ENCODE results near the gene CTSE.

CTSE gene

GRCh38 chr1:205976708-205977401 is 46.8 kb downstream of the CTSE start:
- no peak overlapping the region for H3K27ac Mint-ChIP-seq
- H3K4me3 Mint-ChIP-seq: no peak overlapping the region
- no peaks in the 10 kb centered on the region for H3K36me3 Mint-ChIP-seq
- peaks cover 2% of the 10 kb centered on the region for H3K27me3 Mint-ChIP-seq
- no peaks in the 10 kb centered on the region for H3K4me1 Mint-ChIP-seq (ENCODE audit: low read depth)
- H3K9me3 Mint-ChIP-seq (ENCODE audit: low read depth): no peaks in the 10 kb centered on the region

DNA sequence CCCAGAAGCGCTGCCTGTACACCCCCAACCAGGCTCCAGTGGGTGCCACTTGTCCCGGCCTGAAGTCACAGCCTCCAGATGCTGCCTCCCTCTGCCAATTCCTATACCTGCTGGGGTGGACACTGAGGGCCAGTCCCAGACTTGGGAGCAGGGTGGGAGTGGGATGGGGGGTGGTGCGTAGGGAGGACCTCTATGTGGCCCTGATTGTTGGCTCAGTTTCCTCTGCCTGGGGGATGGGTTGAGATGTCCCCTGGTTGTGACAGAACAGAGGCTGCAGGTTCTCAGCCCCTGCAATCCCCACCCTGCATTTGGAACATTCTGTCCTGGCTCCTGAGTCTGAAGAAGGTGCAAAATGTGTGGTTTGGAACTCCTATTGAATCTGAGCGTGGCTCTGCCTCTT is 47.7 kb downstream of the CTSE start:
- Mint-ChIP-seq H3K27me3 (peaks cover 2% of the 10 kb centered on the region), H3K9me3 (ENCODE audit: low read depth) (no peaks in the 10 kb centered on the region), H3K4me3 (no peak overlapping the region), H3K27ac (no peak overlapping the region), H3K4me1 (ENCODE audit: low read depth) (no peaks in the 10 kb centered on the region), H3K36me3 (no peaks in the 10 kb centered on the region)

DNA sequence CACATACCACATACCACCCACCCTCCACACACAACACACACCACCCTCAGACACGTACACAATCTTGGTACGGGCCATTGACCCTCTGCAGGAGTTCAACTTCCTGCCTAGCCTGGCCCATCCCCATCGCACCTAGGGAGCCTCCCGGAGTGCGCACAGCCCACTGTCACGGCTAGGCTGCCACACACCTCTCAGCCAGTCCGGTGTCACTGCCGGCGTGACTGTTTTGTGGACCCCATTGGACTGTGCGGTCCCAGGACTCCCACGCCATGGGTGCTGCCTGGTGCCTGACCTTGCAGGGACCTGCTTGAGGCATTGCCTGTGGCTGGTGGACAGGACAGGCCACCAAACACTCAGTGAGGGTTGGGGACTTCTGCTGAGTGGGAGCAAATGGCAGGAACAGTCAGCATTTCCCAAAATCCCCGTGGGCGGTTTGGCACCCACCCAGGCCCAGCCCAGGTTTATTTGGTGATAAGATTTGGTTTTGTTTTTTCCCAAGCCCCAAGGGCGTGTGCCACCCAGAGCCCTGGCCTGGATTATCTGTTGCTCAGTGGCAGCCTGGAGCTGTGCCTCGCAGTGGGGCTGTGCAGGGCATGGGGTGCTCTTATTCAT is 48.2 kb downstream of the CTSE start:
- Mint-ChIP-seq H3K27me3 (peaks cover 2% of the 10 kb centered on the region), H3K36me3 (no peaks in the 10 kb centered on the region), H3K4me1 (ENCODE audit: low read depth) (no peaks in the 10 kb centered on the region), H3K4me3 (no peak overlapping the region), H3K9me3 (ENCODE audit: low read depth) (no peaks in the 10 kb centered on the region), H3K27ac (no peak overlapping the region)

DNA sequence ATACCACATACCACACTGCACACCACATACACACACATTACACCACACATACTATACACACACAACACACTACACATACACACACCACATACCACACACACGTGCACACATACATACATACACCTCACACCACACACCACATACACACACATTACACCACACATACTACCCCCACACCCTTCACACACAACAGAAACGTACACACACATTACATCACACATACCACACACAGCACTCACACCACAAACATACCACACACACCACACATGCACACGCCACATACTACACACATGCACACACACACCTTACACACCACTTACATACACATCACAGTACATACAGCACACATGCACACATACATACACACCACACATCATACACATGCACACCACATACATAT is 49.0 kb downstream of the CTSE start:
- H3K9me3 Mint-ChIP-seq (ENCODE audit: low read depth): no peaks in the 10 kb centered on the region
- no peaks in the 10 kb centered on the region for H3K4me1 Mint-ChIP-seq (ENCODE audit: low read depth)
- H3K27me3 Mint-ChIP-seq: peaks cover 2% of the 10 kb centered on the region
- H3K36me3 Mint-ChIP-seq: no peaks in the 10 kb centered on the region
- H3K27ac Mint-ChIP-seq: no peak overlapping the region
- H3K4me3 Mint-ChIP-seq: no peak overlapping the region

DNA sequence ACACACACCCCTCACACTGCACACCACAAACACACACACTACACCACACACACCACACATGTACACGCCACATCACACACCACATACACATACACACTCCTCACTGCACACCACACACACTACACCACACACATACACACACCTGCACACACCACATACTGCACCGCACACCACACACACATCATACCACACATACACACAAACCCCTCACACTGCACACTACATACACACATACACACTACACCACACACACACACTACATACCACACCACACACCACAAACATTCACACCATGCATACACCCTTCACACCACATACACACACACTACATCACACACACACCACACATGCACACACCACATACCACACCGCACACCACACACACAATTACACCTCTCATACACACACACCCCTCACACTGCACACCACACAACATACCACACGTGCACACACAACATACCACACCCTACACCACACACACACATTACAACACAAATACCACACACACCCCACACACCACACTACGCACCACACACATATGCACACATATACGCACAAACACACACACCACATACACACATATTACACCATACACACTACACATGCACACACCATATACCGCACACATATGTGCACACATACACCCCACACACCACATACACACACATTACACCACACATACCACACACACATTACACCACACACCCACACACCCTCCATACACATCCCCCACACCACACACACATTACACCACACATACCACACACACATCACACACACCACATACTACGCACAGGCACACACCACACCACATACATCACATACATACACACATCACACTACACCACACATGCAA is 50.1 kb downstream of the CTSE start:
- Mint-ChIP-seq H3K4me1 (ENCODE audit: low read depth) (no peaks in the 10 kb centered on the region), H3K27ac (no peak overlapping the region), H3K36me3 (no peaks in the 10 kb centered on the region), H3K9me3 (ENCODE audit: low read depth) (no peaks in the 10 kb centered on the region), H3K27me3 (peaks cover 2% of the 10 kb centered on the region), H3K4me3 (no peak overlapping the region)

DNA sequence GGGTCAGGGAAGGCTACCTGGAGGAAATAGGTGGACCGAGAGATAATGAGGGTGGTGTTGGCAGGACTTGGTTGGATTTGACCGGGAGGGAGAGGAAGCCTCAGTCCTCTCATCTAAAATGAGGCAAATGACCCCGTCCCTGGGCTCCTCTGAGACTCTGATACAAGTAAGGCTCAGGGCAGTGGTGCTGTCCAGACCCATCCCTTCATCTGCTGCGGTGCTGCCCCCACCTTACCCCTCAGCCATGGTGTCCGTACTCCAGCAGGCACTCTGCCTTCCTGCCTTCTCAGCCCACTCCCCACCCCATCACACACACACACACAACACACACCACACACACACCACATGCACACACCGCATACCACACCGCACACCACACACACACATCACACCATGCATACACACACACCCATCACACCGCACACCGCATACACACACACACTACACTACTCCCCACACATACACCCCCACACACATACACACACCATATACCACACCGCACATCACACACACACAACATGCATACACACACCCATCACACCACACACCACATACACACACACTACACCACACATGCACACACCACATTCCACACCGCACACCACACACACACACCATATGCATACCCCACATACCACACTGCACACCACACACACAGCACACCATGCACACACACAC is 51.1 kb downstream of the CTSE start:
- no peaks in the 10 kb centered on the region for H3K9me3 Mint-ChIP-seq (ENCODE audit: low read depth)
- H3K36me3 Mint-ChIP-seq: no peaks in the 10 kb centered on the region
- H3K4me3 Mint-ChIP-seq: no peak overlapping the region
- H3K27ac Mint-ChIP-seq: no peak overlapping the region
- H3K4me1 Mint-ChIP-seq (ENCODE audit: low read depth): no peaks in the 10 kb centered on the region
- H3K27me3 Mint-ChIP-seq: peaks cover 2% of the 10 kb centered on the region

GRCh38 chr1:205972081-205972480 is 51.6 kb downstream of the CTSE start:
- Mint-ChIP-seq H3K36me3 (no peaks in the 10 kb centered on the region), H3K4me1 (ENCODE audit: low read depth) (no peaks in the 10 kb centered on the region), H3K9me3 (ENCODE audit: low read depth) (no peaks in the 10 kb centered on the region), H3K4me3 (no peak overlapping the region), H3K27ac (no peak overlapping the region), H3K27me3 (no peaks in the 10 kb centered on the region)

GRCh38 chr1:205971082-205971481 is 52.6 kb downstream of the CTSE start:
- no peaks in the 10 kb centered on the region for H3K9me3 Mint-ChIP-seq (ENCODE audit: low read depth)
- H3K4me3 Mint-ChIP-seq: no peak overlapping the region
- H3K27me3 Mint-ChIP-seq: no peaks in the 10 kb centered on the region
- H3K27ac Mint-ChIP-seq: no peak overlapping the region
- no peaks in the 10 kb centered on the region for H3K36me3 Mint-ChIP-seq
- no peaks in the 10 kb centered on the region for H3K4me1 Mint-ChIP-seq (ENCODE audit: low read depth)

DNA sequence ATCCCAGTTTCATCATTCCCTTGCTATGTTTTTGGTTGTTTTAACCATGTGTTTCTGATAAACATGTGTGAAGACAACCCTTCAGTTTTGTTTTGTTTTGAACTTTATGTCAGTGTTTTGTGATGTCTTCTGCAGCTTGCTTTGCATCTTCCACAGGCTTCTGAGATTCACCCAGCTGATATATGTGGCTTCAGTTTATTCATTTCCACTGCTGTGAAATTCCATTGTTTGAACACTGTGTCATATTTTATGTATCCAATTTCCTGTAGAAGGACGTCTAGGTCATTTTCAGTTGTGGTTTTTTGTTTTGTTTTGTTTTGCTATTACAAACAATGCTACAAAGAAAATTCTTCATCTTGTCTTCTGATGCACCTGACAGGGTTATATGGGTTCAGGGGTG is 53.2 kb downstream of the CTSE start:
- Mint-ChIP-seq H3K4me3 (no peak overlapping the region), H3K36me3 (no peaks in the 10 kb centered on the region), H3K4me1 (ENCODE audit: low read depth) (no peaks in the 10 kb centered on the region), H3K27me3 (no peaks in the 10 kb centered on the region), H3K9me3 (ENCODE audit: low read depth) (no peaks in the 10 kb centered on the region), H3K27ac (no peak overlapping the region)

DNA sequence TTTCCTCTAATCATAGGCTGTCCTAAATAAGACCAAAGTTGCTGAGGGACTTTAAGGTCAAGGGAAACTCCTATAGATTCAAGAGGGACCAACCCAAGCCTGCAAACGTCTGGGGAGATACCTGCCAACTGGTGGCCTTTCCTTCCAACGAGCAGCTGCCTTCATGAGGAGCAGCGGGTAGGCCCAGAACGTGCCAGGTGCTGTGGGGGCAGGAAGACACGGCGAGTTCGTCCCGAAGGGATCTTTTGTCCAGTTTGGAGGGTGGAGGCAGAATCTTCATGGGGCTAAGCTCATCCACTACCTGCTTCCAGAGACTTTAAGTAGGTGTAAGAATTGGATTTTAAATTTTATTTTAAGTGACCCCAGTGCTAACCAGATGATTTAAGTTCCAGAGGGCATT is 54.5 kb downstream of the CTSE start:
- Mint-ChIP-seq H3K4me1 (ENCODE audit: low read depth) (no peaks in the 10 kb centered on the region), H3K36me3 (peaks cover 2% of the 10 kb centered on the region), H3K4me3 (no peak overlapping the region), H3K27me3 (no peaks in the 10 kb centered on the region), H3K9me3 (ENCODE audit: low read depth) (no peaks in the 10 kb centered on the region), H3K27ac (no peak overlapping the region)

DNA sequence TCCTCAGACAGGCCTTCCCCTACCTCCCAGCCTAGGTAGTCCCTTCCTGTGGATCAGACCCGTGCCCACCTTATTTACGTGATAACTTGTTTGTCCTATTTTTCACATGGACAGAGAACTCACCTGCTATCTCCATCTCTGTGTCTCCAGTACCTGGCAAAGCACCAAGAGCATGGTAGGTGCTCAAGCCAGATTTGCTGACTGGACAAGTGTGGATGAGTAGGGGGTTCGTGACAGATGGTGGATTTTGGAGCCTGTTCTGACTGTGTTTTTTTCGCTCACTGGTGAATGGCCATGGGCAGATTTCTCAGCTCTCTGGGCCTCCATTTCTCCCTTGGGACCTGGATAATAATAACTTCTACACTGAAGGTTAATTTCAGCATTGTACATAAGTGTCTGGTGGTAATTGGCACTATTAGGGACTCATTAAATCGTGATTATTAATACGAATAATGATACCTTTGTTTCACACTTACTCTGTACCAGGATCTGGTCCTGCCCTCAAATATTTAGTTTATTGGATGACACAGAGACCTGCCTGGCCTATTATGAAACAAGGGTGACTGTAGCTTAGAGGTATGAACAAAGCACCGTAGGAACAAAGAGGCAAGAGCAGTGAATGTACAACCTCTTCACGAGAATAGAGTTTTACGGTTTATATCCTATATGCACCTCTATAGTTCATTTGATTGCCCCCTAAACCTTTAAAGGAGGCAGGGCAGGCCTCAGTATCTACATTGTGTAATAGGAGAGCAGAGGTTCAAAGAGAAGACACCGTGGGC is 56.0 kb downstream of the CTSE start:
- no peak overlapping the region for H3K27ac Mint-ChIP-seq

DNA sequence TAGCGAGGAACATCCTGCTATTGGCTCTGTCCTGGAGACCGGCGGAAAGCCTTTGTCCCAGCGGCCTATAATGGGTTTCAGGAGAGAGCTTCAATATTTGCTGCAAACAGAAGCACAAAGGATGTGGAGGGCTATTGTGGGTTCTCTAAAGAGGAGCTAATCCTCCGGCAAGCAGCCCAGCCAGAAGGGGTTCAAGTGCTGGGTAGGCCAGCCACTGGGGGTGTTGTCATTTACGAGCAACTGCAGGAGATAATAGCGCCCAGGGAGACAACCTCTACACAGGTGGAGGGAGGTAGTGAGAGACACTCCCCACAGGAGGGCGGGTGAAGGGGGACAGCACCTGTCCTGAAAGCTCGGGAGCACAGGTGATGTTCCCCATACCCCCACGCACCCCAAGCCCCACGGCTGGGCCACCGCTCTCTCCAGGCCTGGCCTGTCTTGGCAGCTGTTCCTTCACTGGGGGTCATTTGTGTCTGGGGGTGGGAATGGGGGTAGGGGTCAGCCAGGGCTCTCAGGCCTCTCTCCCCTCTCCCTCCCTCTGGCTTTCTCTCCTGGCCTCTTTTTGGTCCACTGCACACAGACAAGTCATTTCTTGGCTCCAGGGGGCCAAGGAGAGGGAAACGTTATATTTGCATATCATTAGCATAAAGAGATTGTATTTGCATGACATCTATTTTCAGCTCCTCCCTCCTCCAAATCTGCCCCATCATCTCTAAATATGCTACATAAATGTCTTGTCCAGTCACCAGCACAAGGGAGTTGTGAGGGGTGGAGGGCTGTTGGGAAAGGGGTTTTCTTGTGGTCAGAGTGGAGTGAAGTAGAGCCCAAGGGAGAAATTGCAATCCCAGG is 58.4 kb downstream of the CTSE start:
- Mint-ChIP-seq H3K27ac (no peak overlapping the region), H3K4me3 (no peak overlapping the region), H3K9me3 (ENCODE audit: low read depth) (no peaks in the 10 kb centered on the region), H3K4me1 (ENCODE audit: low read depth) (no peaks in the 10 kb centered on the region), H3K27me3 (peaks cover 2% of the 10 kb centered on the region), H3K36me3 (peaks cover 2% of the 10 kb centered on the region)

More for the DNA sequence above, 56.0 kb downstream of the CTSE start:
- Mint-ChIP-seq H3K9me3 (ENCODE audit: low read depth) (no peaks in the 10 kb centered on the region), H3K36me3 (peaks cover 2% of the 10 kb centered on the region), H3K4me1 (ENCODE audit: low read depth) (no peaks in the 10 kb centered on the region), H3K4me3 (no peak overlapping the region), H3K27me3 (no peaks in the 10 kb centered on the region)

- H3K4me3 Mint-ChIP-seq: no peak overlapping the region
- no peaks in the 10 kb centered on the region for H3K9me3 Mint-ChIP-seq (ENCODE audit: low read depth)
- H3K4me1 Mint-ChIP-seq (ENCODE audit: low read depth): no peaks in the 10 kb centered on the region
- peaks cover 2% of the 10 kb centered on the region for H3K36me3 Mint-ChIP-seq
- H3K27me3 Mint-ChIP-seq: peaks cover 3% of the 10 kb centered on the region
- no peak overlapping the region for H3K27ac Mint-ChIP-seq
Observed at GRCh38 chr1:205963352-205964155, 60.1 kb downstream of the CTSE start.
